GM18520 (cell line): Measurements from ENCODE around the gene ADCY10.
"Not testable (repeated sequence)": the region's sequence is repeated elsewhere in the genome, so short reads cannot be mapped to it uniquely, and the experiment has no call there.

Source experiments
- ATAC-seq: cut with Tn5 transposase; IDR thresholded peaks from one replicate; pipeline ENCODE4 v1.9.1; 2021; ENCODE audit not compliant: unreplicated experiment

Gene ADCY10

GRCh38 chr1:167882376-167882775 is 31.6 kb downstream of the ADCY10 start:
- ATAC-seq, result no peak

GRCh38 chr1:167881786-167882185 is 32.1 kb downstream of the ADCY10 start:
- no peak for ATAC-seq

GRCh38 chr1:167881069-167881468 is 32.9 kb downstream of the ADCY10 start:
- ATAC-seq, result no peak

GRCh38 chr1:167880580-167881021 is 33.3 kb downstream of the ADCY10 start:
- no peak for ATAC-seq

GRCh38 chr1:167879508-167879907 is 34.4 kb downstream of the ADCY10 start:
- no peak for ATAC-seq

GRCh38 chr1:167878372-167879160 is 35.4 kb downstream of the ADCY10 start:
- no peak for ATAC-seq

- no peak for ATAC-seq
Observed at GRCh38 chr1:167876597-167877175, 37.2 kb downstream of the ADCY10 start.

- ATAC-seq, result no peak
Observed at GRCh38 chr1:167871331-167871730, 42.6 kb downstream of the ADCY10 start.

- not testable (repeated sequence) for ATAC-seq
Observed at GRCh38 chr1:167869157-167870001, 44.6 kb downstream of the ADCY10 start.

GRCh38 chr1:167866739-167867414 is 47.1 kb downstream of the ADCY10 start:
- ATAC-seq, result not testable (repeated sequence)

- ATAC-seq, result not testable (repeated sequence)
Observed at GRCh38 chr1:167866326-167866725, 47.6 kb downstream of the ADCY10 start.

GRCh38 chr1:167865804-167866308 is 48.1 kb downstream of the ADCY10 start:
- not testable (repeated sequence) for ATAC-seq

GRCh38 chr1:167865193-167865592 is 48.7 kb downstream of the ADCY10 start:
- not testable (repeated sequence) for ATAC-seq

- ATAC-seq, result no peak
Observed at GRCh38 chr1:167864392-167865032, 49.4 kb downstream of the ADCY10 start.

- no peak for ATAC-seq
Observed at GRCh38 chr1:167863921-167864279, 50.0 kb downstream of the ADCY10 start.

- not testable (repeated sequence) for ATAC-seq
Observed at GRCh38 chr1:167863191-167863920, 50.6 kb downstream of the ADCY10 start.

- ATAC-seq, result no peak
Observed at GRCh38 chr1:167862432-167863076, 51.4 kb downstream of the ADCY10 start.

- no peak for ATAC-seq
Observed at GRCh38 chr1:167861664-167862381, 52.1 kb downstream of the ADCY10 start.
